ENCODE results near the gene FNDC10. TPM values are rescaled to one million over a fixed set of nuclear protein-coding genes. Genes with fewer than 3 reads are reported as not detected.
A peak's percentile ranks its signal among the peaks of the same experiment; 100 is the strongest.
"Not testable (repeated sequence)": the region's sequence is repeated elsewhere in the genome, so short reads cannot be mapped to it uniquely, and the experiment has no call there.

Gene FNDC10
- total and polyA plus RNA-seq, 10 of the 15 experiments (the other 5 are each of a cell fraction or from before 2014, with no cell fraction given), result 0.05 to 1.3 (median 0.25) TPM; not detected in 4

GRCh38 chr1:1647567-1648241 is 47.8 kb upstream of the FNDC10 start:
- FAIRE-seq, result not testable (repeated sequence)

GRCh38 chr1:1646326-1646725 is 46.4 kb upstream of the FNDC10 start:
- RAD21 ChIA-PET (ENCODE audit: unreplicated experiment); H3K4me2 ChIP-seq (ENCODE audit: control insufficient read depth, insufficient read depth); CTCF ChIA-PET; BruUV-seq (replicated peaks); DNase-seq (ENCODE audit: low read depth, low spot score); H3K27ac ChIP-seq (ENCODE audit: control insufficient read depth, insufficient read depth); H4K20me1 ChIP-seq (ENCODE audit: control insufficient read depth, insufficient read depth); intact Hi-C loops (cut with micrococcal nuclease; ENCODE audit: unreplicated experiment); in situ Hi-C loops (cut with MboI); H3K9me3 ChIP-seq (replicated peaks; ENCODE audit: control insufficient read depth, insufficient read depth, low read length); H2AFZ ChIP-seq (ENCODE audit: control insufficient read depth, low read depth, low read length); H3K27me3 ChIP-seq (replicated peaks in 1 of 2; ENCODE audit: control insufficient read depth in 2 of 2, insufficient read depth in 2 of 2, low read length in 1 of 2); SMC1A ChIA-PET (ENCODE audit: uncharacterized antibody, unreplicated experiment); H3K4me1 ChIP-seq (ENCODE audit: control insufficient read depth, insufficient read depth, low read length); POLR2A ChIA-PET; ATAC-seq; H3K79me2 ChIP-seq (ENCODE audit: control insufficient read depth, insufficient read depth, low read length); H3K4me3 ChIP-seq; H3K9ac ChIP-seq (ENCODE audit: control insufficient read depth, insufficient read depth, low read length): not testable (repeated sequence)
- H3K36me3 ChIP-seq (ENCODE audit: control insufficient read depth in 2 of 2, insufficient read depth in 2 of 2, low read length in 1 of 2), result peaks cover 0 to 14% of the 10 kb centered on the region in 2 experiments; a peak in 3 of 4 replicates
- WGBS (ENCODE audit: insufficient coverage, insufficient replicate concordance, low lambda C conversion rate, missing lambda C conversion rate), result 82% methylated on average over 5 of the region's 5 CpGs
- FAIRE-seq, result peak; percentile 44

More at GRCh38 chr1:1647567-1648241, 47.8 kb upstream of the FNDC10 start:
- SMC1A ChIA-PET (ENCODE audit: uncharacterized antibody, unreplicated experiment); in situ Hi-C loops (cut with MboI); H3K4me2 ChIP-seq (ENCODE audit: control insufficient read depth, insufficient read depth); H2AFZ ChIP-seq (ENCODE audit: control insufficient read depth, low read depth, low read length); H3K4me1 ChIP-seq (ENCODE audit: control insufficient read depth, insufficient read depth, low read length); H3K27ac ChIP-seq (ENCODE audit: control insufficient read depth, insufficient read depth); H3K4me3 ChIP-seq; BruUV-seq (replicated peaks); POLR2A ChIA-PET; H3K27me3 ChIP-seq (replicated peaks in 1 of 2; ENCODE audit: control insufficient read depth in 2 of 2, insufficient read depth in 2 of 2, low read length in 1 of 2); H3K9ac ChIP-seq (ENCODE audit: control insufficient read depth, insufficient read depth, low read length); CTCF ChIA-PET; H3K9me3 ChIP-seq (replicated peaks; ENCODE audit: control insufficient read depth, insufficient read depth, low read length); RAD21 ChIA-PET (ENCODE audit: unreplicated experiment); DNase-seq (ENCODE audit: low read depth, low spot score); H4K20me1 ChIP-seq (ENCODE audit: control insufficient read depth, insufficient read depth); intact Hi-C loops (cut with micrococcal nuclease; ENCODE audit: unreplicated experiment); H3K79me2 ChIP-seq (ENCODE audit: control insufficient read depth, insufficient read depth, low read length); ATAC-seq: not testable (repeated sequence)
- peaks cover 3 to 16% of the 10 kb centered on the region in 2 experiments; a peak in 3 of 4 replicates for H3K36me3 ChIP-seq (ENCODE audit: control insufficient read depth in 2 of 2, insufficient read depth in 2 of 2, low read length in 1 of 2)
- 98% methylated on average over 17 of the region's 17 CpGs for WGBS (ENCODE audit: insufficient coverage, insufficient replicate concordance, low lambda C conversion rate, missing lambda C conversion rate)

- H3K9me3 ChIP-seq (replicated peaks; ENCODE audit: control insufficient read depth, insufficient read depth, low read length); H3K4me1 ChIP-seq (ENCODE audit: control insufficient read depth, insufficient read depth, low read length); FAIRE-seq; H3K9ac ChIP-seq (ENCODE audit: control insufficient read depth, insufficient read depth, low read length); BruUV-seq (replicated peaks); H2AFZ ChIP-seq (ENCODE audit: control insufficient read depth, low read depth, low read length); POLR2A ChIA-PET; intact Hi-C loops (cut with micrococcal nuclease; ENCODE audit: unreplicated experiment); H3K4me2 ChIP-seq (ENCODE audit: control insufficient read depth, insufficient read depth); H4K20me1 ChIP-seq (ENCODE audit: control insufficient read depth, insufficient read depth); H3K27me3 ChIP-seq (replicated peaks in 1 of 2; ENCODE audit: control insufficient read depth in 2 of 2, insufficient read depth in 2 of 2, low read length in 1 of 2); DNase-seq (ENCODE audit: low read depth, low spot score); ATAC-seq; in situ Hi-C loops (cut with MboI); CTCF ChIA-PET; H3K27ac ChIP-seq (ENCODE audit: control insufficient read depth, insufficient read depth); H3K79me2 ChIP-seq (ENCODE audit: control insufficient read depth, insufficient read depth, low read length); SMC1A ChIA-PET (ENCODE audit: uncharacterized antibody, unreplicated experiment); H3K4me3 ChIP-seq; RAD21 ChIA-PET (ENCODE audit: unreplicated experiment); H3K36me3 ChIP-seq (ENCODE audit: control insufficient read depth in 2 of 2, insufficient read depth in 2 of 2, low read length in 1 of 2): not testable (repeated sequence)
- WGBS (ENCODE audit: insufficient coverage, insufficient replicate concordance, low lambda C conversion rate, missing lambda C conversion rate), result 96% methylated on average over 20 of the region's 38 CpGs
Measured at GRCh38 chr1:1640711-1641461, 41.0 kb upstream of the FNDC10 start.

GRCh38 chr1:1640081-1640480 is 40.1 kb upstream of the FNDC10 start:
- WGBS (ENCODE audit: insufficient coverage, insufficient replicate concordance, low lambda C conversion rate, missing lambda C conversion rate), result 95% methylated on average over 6 of the region's 25 CpGs
- DNase-seq (ENCODE audit: low read depth, low spot score); FAIRE-seq; H3K4me3 ChIP-seq; H3K4me1 ChIP-seq (ENCODE audit: control insufficient read depth, insufficient read depth, low read length); SMC1A ChIA-PET (ENCODE audit: uncharacterized antibody, unreplicated experiment); H3K79me2 ChIP-seq (ENCODE audit: control insufficient read depth, insufficient read depth, low read length); ATAC-seq; in situ Hi-C loops (cut with MboI); H3K9me3 ChIP-seq (replicated peaks; ENCODE audit: control insufficient read depth, insufficient read depth, low read length); intact Hi-C loops (cut with micrococcal nuclease; ENCODE audit: unreplicated experiment); H3K9ac ChIP-seq (ENCODE audit: control insufficient read depth, insufficient read depth, low read length); H3K27ac ChIP-seq (ENCODE audit: control insufficient read depth, insufficient read depth); H4K20me1 ChIP-seq (ENCODE audit: control insufficient read depth, insufficient read depth); H3K36me3 ChIP-seq (ENCODE audit: control insufficient read depth in 2 of 2, insufficient read depth in 2 of 2, low read length in 1 of 2); H2AFZ ChIP-seq (ENCODE audit: control insufficient read depth, low read depth, low read length); RAD21 ChIA-PET (ENCODE audit: unreplicated experiment); H3K4me2 ChIP-seq (ENCODE audit: control insufficient read depth, insufficient read depth); CTCF ChIA-PET; H3K27me3 ChIP-seq (replicated peaks in 1 of 2; ENCODE audit: control insufficient read depth in 2 of 2, insufficient read depth in 2 of 2, low read length in 1 of 2); POLR2A ChIA-PET; BruUV-seq (replicated peaks): not testable (repeated sequence)
